ENCODE measurements around the gene ARRDC5.
A peak's percentile ranks its signal among the peaks of the same experiment; 100 is the strongest.
"Not testable (repeated sequence)": the region's sequence is repeated elsewhere in the genome, so short reads cannot be mapped to it uniquely, and the experiment has no call there.

The ARRDC5 gene

DNA sequence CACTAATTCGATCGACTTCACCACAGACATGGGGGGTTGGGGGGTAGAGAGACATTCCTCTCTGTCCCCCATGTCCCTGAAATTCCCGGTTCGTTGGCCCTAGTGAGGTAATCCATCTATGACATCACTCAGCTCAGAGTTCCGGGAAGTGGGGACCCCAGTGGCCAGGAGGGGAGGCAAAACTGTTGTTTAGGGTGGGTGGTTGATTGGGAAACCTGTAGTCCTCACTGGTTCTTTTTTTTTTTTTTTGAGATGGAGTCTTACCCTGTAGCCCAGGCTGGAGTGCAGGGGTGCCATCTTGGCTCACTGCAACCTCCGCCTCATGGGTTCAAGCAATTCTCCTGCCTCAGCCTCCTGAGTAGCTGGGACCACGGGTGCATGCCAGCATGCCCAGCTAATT, at the start of gene ARRDC5:
Gene ARRDC5 (minus strand): TSS at position 101 of the 400 bp plus-strand sequence. CDS start 71 bp downstream, at position 30.
- DNase-seq (ENCODE audit: low read depth in 3 of 3, low spot score in 1 of 3), result no peak

DNA sequence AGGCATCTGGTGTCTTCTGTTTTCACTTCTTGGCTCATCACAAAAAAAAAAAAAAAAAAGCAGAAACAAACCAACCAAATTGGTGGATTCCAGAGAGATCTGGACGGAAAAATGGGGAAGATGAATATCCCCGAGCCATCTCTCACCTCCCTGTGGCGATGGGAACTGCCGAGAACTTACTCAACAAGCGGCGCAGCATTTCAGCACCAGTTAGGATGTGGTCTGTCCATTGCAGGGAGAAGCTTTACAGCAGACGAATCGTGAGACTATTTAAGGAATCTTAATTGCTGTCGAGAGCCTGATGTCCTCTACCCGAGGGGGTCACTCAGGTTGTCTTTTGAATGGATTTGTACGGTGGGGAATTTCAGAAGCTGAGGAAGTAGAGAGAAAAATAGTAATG, 49.0 kb upstream of the ARRDC5 start:
- DNase-seq (ENCODE audit: low read depth in 3 of 3, low spot score in 1 of 3), result no peak

DNA sequence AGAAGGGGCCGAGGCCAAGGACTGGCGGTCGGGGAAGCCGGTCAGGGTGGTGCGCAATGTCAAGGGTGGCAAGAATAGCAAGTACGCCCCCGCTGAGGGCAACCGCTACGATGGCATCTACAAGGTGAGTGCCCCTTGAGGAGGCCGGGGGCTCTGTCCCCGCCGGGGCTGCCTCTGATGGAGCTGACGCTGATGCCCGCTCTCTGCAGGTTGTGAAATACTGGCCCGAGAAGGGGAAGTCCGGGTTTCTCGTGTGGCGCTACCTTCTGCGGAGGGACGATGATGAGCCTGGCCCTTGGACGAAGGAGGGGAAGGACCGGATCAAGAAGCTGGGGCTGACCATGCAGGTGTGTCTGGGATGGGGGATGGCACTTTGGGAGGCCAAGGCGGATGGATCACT, 48.0 kb upstream of the ARRDC5 start:
- not testable (repeated sequence) for DNase-seq (ENCODE audit: low read depth in 3 of 3, low spot score in 1 of 3)

DNA sequence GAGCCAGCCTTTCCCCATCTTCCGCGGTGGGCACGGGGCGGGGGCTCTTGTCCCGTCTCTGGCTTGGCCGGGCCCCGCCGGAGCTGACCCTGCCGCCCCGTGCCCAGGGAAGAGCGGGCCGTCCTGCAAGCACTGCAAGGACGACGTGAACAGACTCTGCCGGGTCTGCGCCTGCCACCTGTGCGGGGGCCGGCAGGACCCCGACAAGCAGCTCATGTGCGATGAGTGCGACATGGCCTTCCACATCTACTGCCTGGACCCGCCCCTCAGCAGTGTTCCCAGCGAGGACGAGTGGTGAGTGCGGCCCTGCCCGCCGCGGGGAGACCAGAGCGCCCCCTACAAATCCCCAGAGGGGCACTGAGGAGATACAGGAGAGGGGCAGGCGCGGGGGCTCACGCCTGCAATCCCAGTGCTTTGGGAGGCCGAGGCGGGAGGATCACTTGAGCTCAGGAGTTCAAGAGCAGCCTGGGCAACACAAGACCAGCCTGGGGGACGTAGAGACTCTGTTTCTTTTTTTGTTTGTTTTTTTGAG, 39.0 kb upstream of the ARRDC5 start:
- not testable (repeated sequence) for DNase-seq (ENCODE audit: low read depth in 3 of 3, low spot score in 1 of 3)

DNA sequence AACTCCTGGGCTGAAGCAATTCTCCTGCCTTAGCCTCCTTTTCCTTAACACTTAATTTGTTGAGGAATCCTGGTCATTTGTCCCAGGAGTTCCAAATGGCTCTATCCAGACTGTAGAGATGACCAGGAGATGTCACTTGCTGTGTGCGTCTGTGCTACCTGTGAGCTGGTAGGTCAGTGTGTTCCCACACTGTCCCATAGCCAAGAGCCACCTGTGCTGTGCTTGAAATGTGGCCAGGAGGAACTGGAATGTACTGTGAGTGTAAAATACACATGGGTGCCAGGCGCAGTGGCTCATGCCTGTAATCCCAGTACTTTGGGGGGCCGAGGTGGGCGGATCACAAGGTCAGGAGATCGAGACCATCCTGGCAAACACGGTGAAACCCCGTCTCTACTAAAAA, 36.8 kb upstream of the ARRDC5 start:
- no peak for DNase-seq (ENCODE audit: low read depth in 3 of 3, low spot score in 1 of 3)

DNA sequence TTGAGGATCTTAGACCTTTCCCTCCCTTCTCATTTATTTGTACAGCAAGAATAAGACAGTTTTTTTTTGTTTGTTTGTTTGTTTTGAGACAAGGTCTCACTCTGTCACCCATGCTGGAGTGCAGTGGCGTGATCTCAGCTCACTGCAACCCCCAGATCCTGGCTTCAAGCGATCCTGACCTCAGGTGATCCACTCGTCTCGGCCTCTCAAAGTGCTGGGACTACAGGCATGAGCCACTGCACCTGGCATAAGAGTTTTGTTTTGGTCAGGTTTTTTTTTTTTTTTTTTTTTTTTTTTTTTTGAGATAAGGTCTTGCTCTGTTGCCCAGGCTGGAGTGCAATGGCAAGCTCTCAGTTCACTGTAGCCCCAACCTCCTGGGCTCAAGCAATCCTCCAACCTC, 35.8 kb upstream of the ARRDC5 start:
- DNase-seq (ENCODE audit: low read depth in 3 of 3, low spot score in 1 of 3), result not testable (repeated sequence)

DNA sequence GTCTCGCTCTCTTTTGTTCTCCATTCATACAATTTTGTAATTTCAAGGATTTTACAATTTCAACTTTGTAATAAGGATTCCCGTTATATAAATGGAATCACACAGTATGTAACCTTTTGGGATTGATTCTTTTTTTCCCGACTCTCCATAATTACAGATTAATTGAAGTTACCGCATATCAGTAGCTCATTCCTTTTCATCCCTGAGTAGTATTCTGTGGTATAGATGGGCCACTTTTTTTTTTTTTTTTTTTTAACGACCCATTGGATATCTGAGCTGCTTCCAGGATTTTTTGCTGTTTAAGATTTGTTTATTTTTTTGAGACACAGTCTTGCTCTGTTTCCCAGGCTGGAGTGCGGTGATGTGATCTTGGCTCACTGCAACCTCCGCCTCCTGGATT, 34.4 kb upstream of the ARRDC5 start:
- DNase-seq (ENCODE audit: low read depth in 3 of 3, low spot score in 1 of 3), result no peak

DNA sequence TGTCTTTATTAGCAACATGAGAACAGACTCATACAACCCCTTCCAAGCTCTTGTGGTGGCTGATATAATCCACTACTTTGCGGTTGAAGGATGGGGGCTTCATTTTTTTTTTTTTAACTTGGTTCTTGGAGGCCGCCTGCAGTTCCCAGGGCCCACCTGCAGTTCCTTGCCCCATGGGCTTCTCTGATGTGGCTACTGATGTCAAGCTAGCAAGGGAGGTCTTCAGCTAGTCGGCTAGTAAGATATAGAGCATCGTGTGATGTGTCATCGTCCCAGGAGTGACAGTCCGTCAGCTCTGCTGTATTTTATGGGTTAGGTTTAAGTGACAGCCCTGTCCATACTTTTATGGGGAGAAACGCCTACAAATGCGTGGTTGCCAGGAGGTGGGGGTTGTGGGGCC, 32.7 kb upstream of the ARRDC5 start:
- no peak for DNase-seq (ENCODE audit: low read depth in 3 of 3, low spot score in 1 of 3)

DNA sequence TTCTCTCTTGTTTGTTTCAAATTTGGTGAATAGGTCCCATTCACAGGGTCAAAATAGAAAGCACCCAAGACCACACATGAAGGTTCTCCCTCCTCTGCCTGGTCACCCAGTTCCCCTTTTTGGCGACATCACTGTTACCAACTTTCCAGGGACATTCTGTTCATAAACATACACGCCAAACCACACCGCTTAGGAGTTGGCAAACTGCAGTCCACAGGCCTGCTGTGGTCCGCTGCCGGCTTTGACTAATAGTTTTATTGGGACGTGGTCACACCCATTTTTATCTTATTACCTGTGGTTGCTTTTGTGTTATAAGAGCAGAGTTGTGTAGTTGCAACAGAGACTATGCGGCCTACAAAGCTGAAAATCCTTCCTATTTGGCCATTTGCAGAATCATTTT, 30.8 kb upstream of the ARRDC5 start:
- DNase-seq (ENCODE audit: low read depth in 3 of 3, low spot score in 1 of 3), result no peak

DNA sequence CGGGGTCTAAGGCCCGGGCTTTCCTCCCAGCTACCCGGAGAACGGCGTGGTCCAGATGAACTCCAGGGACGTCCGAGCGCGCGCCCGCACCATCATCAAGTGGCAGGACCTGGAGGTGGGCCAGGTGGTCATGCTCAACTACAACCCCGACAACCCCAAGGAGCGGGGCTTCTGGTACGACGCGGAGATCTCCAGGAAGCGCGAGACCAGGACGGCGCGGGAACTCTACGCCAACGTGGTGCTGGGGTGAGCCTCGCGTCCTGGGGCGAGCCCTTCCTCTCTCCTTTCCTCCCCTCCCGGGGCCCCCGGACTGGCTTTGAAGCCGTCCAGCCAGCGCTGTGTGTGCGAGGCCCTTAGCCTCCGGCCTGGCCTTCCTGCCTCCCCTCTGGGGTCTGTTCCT, 30.0 kb upstream of the ARRDC5 start:
- no peak for DNase-seq (ENCODE audit: low read depth in 3 of 3, low spot score in 1 of 3)

DNA sequence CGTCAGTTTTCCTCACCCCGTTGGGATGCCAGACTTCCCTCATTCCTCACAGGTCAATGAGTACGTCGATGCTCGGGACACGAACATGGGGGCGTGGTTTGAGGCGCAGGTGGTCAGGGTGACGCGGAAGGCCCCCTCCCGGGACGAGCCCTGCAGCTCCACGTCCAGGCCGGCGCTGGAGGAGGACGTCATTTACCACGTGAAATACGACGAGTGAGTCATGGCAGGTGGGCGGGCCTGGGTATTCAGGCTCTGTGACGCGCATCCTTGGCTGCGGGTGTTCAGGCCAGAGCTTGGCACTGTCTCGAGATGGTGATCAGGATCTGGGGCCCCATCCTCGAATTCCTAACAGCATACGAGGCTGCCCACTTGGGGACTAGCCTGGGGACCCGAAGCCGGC, 28.0 kb upstream of the ARRDC5 start:
- DNase-seq (ENCODE audit: low read depth in 3 of 3, low spot score in 1 of 3), result no peak

DNA sequence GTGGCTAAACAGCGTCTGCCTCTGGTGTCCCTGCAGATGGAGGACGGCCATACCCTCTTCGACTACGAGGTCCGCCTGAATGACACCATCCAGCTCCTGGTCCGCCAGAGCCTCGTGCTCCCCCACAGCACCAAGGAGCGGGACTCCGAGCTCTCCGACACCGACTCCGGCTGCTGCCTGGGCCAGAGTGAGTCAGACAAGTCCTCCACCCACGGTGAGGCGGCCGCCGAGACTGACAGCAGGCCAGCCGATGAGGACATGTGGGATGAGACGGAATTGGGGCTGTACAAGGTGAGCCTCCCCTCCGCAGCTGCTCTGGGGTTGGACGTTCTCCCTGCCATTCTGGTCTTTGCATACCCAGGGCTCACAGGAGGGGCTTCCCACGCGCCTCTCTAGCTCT, 26.5 kb upstream of the ARRDC5 start:
- DNase-seq (ENCODE audit: low read depth in 3 of 3, low spot score in 1 of 3), result no peak

DNA sequence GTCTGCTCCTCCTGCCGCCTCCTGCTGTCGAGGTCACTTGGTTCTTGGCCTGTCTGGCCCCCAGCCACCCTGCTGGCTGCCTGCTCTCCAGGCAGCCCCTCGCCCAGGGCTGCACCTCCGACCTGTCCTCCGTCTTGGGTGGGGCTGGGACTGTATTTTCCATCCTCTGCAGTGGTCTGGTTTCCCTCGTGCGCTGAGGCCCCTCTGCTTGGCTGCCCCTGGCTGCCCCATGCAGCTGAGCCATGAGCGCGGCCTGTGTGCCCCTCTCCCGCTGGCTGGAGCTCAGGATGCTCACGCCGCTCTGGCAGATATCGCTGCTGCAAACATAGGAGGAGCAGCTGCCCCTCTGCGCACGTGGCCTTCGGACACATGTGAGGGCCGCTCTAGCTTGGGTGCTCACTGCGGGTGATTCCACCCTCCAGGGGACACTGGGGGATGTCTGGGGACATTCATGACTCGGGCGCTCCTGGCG, 20.6 kb upstream of the ARRDC5 start:
- no peak for DNase-seq (ENCODE audit: low read depth in 3 of 3, low spot score in 1 of 3)

DNA sequence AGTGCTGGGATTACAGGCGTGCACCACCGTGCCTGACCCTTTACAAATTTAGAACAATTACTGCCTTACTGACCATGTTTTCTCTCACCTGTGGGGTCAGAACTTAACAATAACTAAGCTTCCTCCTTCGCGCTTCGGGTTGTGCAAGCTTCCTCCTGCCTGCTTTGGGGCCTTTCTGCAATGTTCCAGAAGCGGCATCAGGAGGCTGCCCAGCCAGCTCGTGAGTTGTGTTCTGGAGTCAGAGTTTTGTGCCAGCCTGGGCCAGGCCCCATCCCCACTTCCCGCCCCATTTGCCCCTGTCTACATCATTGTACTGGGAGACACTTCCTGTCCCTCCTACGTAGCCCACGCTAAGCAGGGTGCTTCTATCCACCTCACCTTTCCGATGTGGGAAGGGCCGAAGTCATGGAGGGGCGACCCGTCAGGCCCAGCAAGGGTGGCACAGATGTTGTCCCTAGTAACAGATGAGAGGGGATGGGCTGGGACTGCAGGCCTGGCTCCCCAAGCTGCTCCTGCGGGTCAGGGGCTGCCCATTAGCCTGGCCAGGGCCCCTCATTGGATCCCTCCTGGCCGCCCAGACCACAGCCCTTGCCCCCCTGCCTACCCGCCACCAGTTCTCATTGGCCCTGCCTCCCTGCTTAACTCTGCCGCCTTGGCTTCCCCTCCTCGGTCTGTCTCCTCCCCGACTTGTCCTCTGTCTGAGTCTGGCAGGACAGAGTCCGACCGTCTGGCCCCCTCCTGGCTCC, 20.0 kb upstream of the ARRDC5 start:
- DNase-seq (ENCODE audit: low read depth in 3 of 3, low spot score in 1 of 3), result no peak

DNA sequence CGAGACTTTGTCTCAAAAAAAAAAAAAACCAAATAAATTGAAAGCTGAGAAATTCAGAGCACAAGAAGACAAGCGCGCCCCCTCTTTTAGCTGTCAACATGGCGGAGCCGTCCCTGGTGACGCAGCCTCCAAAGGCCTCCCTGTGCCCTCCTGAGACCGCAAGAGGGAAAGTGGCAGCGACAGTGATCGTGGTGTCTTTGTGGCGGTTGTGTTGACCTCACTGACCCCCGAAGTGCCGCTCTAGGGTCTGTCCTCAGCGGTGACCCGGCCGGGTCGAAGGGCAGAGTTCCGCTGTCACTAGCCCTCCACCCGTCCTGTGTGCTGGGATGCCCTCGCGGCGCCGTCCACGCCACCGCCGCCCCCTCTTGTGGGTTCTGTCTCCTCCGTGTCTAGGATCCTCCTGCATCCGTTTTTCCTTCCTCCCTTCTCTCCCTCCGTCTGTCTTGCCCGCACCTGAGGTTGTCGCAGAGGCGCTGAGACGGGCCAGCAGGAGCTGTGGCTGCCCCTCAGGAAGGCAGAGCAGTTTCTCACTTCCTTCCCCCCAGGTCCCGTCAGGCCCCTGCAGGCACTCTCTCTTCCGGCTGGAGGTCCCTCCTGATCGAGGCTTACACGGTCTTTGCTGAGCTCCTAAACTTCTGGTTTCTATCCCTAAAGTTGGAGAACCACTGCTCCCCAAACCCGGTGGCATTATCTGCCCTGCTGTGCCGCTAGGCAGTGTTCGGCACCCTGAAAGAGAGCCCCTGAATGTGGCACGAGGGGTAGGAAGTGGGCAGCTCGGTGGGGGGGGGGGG, 13.8 kb upstream of the ARRDC5 start:
- DNase-seq (ENCODE audit: low read depth in 3 of 3, low spot score in 1 of 3), result no peak

DNA sequence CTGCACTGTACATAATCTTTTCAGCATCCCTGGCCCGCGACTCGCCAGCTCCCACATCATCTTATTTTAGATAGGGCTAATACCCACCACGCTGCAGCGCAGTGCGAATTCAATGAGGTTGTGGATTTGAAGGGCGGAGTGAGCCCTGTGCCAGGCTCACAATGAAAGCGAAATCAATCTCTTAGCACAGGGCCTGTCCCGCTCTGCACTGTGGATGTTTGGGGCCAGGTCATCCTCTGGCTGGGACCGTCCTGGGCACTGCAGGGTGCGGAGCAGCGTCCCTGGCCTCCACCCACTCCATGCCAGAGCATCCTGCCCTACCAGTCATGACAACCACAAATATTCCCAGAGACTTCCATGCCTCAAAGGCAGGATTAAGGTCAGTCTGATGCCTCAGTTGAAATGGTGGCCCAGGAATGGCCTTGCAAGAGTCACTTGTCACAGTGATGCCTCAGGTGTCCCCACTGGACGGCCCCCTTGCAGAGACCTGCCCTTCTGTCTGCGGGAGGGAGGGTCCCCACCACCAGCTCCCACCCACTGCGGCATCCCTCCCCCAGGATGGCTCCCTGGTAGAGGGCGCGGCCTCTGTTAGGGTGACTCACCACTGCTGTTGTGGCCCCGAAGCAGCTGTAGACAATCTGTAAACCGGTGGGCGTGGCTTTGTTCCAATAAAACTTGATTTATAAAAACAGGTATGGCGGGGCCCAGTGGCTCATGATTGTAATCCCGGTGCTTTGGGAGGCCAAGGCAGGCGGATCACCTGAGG, 12.2 kb upstream of the ARRDC5 start:
- peak; percentile 44 to 46 (median 46) for DNase-seq (ENCODE audit: low read depth in 3 of 3, low spot score in 1 of 3)

DNA sequence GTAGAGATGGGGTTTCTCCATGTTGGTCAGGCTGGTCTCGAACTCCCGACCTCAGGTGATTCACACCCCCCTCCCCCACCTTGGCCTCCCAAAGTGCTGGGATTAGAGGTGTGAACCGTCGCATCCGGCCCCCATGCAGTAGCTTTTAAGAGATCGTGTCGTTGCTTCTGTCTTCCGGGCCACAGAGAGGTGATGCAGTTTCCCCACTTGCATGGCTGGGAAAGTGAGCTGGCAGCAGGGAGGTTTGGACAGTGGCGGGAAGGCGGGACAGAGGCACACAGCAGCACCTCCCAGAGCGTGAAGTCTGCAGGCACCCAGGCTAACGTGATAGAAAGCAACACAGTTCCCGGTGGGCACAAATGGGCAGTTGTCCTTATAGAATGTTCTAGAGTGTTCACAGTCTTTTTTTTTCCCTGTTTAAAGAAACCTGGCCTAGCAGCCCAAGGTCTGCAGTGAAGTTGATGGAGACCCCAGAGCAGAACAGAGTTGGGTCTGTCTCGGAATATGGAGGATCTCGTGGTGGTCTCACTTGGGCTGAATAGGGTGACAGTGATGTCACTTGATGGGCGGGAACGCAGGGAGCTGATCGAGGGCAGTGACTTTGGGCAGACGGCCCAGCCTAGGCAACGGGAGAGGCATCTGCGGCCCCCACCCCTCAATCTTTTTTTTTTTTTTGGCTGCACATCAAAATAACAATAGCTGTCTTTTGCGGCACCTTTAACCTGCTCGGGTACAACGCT, 11.5 kb upstream of the ARRDC5 start:
- DNase-seq (ENCODE audit: low read depth in 3 of 3, low spot score in 1 of 3), result no peak

DNA sequence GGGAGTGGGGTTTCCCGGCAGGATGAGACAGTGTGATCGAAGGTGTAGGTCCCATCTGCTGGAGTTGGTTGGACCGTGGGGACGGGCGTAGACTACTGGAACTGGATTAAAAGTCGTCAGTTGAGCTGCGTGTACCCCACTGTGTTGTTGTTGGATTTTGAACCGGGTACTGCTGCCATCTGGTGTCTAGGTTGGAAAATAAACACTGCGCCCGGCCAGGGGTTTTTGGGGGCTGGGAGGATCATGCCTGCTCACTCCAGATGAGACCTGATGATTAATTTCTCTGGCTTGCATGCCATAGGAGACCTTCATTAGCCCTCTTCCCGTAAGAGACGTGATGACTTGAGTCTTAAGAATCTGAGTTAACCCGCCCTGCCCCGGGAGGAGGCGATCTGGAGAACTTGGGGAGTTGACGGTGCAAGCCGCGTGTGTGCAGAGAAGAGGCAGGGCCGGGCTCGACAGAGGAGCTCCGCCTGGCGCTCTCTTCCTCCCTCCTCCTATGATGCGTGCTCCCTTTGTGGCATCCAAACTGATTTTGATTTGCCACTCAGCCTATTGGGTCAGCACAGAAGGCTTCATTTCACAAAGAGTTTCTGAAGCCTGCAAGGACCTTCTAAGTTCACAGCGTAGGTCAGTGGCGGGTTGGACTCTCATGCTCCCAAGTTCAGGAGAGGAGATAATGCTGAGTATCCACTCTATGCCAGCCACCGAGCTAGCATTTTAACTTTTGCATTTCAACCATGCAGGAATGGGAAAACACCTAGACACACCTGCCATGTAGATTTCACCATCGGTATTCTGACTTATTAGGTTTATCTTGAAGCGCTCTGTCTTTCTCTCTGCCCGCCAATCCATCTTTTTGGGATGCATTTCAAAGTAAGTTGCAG, 9.3 kb upstream of the ARRDC5 start:
- DNase-seq (ENCODE audit: low read depth in 3 of 3, low spot score in 1 of 3), result peak; percentile 17 to 53 (median 34)

DNA sequence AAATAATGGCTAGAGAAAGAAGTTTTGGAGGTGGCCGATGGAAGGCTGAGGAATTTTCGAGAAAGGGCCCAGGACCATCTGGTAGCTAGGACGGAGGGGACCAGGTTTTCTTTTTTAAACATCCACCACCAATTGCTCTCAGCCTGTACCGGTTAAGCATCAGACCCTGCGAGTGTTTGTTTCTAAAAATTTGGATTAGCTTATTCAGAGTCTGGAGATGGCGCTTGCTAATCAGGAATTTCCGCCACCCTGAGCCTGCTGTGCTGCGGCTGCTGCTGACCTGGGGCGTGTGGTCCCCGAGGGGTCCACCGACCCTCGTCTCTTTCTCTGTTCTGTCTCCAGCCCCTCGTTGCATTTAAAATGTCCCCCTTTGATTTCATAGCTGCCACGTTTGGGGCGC, 8.6 kb upstream of the ARRDC5 start:
- DNase-seq (ENCODE audit: low read depth in 3 of 3, low spot score in 1 of 3), result no peak
